NCI-H2081 treated with DMSO at 0.1 percent for 48 hours (cell line): ENCODE data around the gene PPP2R1A.
"Not testable (repeated sequence)": the region's sequence is repeated elsewhere in the genome, so short reads cannot be mapped to it uniquely, and the experiment has no call there.

Experiments
- DNase-seq: peaks from one replicate; lab custom pipeline; 2025; lab: John Stamatoyannopoulos, UW

Gene PPP2R1A

GRCh38 chr19:52200755-52201391, 11.0 kb downstream of the PPP2R1A start:
- not testable (repeated sequence) for DNase-seq

GRCh38 chr19:52206481-52206880, 16.6 kb downstream of the PPP2R1A start:
- no peak for DNase-seq

GRCh38 chr19:52211203-52211602, 21.4 kb downstream of the PPP2R1A start:
- no peak for DNase-seq

GRCh38 chr19:52211926-52212571, 22.2 kb downstream of the PPP2R1A start:
- no peak for DNase-seq

- no peak for DNase-seq
These were observed 22.9 kb downstream of the PPP2R1A start for GRCh38 chr19:52212572-52213255.

- DNase-seq: no peak
These were observed 24.4 kb downstream of the PPP2R1A start for GRCh38 chr19:52214241-52214640.

GRCh38 chr19:52216401-52216800, 26.5 kb downstream of the PPP2R1A start:
- DNase-seq: no peak

- no peak for DNase-seq
These were observed 27.7 kb downstream of the PPP2R1A start for GRCh38 chr19:52217576-52217975.

GRCh38 chr19:52219611-52220010, 29.8 kb downstream of the PPP2R1A start:
- DNase-seq: no peak

- DNase-seq: no peak
These were observed 31.2 kb downstream of the PPP2R1A start for GRCh38 chr19:52221031-52221430.

GRCh38 chr19:52221831-52222375, 32.1 kb downstream of the PPP2R1A start:
- DNase-seq: no peak

- no peak for DNase-seq
These were observed 34.4 kb downstream of the PPP2R1A start for GRCh38 chr19:52224211-52224610.

GRCh38 chr19:52226652-52227051, 36.8 kb downstream of the PPP2R1A start:
- no peak for DNase-seq

- DNase-seq: no peak
These were observed 37.5 kb downstream of the PPP2R1A start for GRCh38 chr19:52227196-52227940.

- DNase-seq: no peak
These were observed 38.1 kb downstream of the PPP2R1A start for GRCh38 chr19:52227980-52228379.

GRCh38 chr19:52229524-52229923, 39.7 kb downstream of the PPP2R1A start:
- DNase-seq: no peak

GRCh38 chr19:52230685-52231084, 40.8 kb downstream of the PPP2R1A start:
- DNase-seq: no peak

GRCh38 chr19:52231154-52231910, 41.5 kb downstream of the PPP2R1A start:
- DNase-seq: no peak

GRCh38 chr19:52234406-52234805, 44.6 kb downstream of the PPP2R1A start:
- DNase-seq: no peak

GRCh38 chr19:52237197-52237596, 47.3 kb downstream of the PPP2R1A start:
- no peak for DNase-seq

- DNase-seq: no peak
These were observed 48.0 kb downstream of the PPP2R1A start for GRCh38 chr19:52237771-52238400.
